GM13976 (cell line): ENCODE results near the gene ZSCAN10.

ENCODE experiments used
- DNase-seq: peaks from one replicate; pipeline ENCODE4 v3.0.0; 2012; ENCODE audit warnings: low spot score
- in situ Hi-C: fragments of 300-500 bp; cut with MboI; formaldehyde crosslinking; loops from one replicate; pipeline ENCODE4 v1.12.0; 2022; ENCODE audit warnings: low sequenced_read_pairs, mixed read lengths, inconsistent platforms; ENCODE audit not compliant: unreplicated experiment
- TF ChIP-seq, protein P1 (sequence below): IDR thresholded peaks from 2 replicates; pipeline ENCODE4 v1.5.1; 2012; ENCODE audit warnings: borderline replicate concordance, mild to moderate bottlenecking; ENCODE audit not compliant: insufficient read depth; ENCODE audit errors: extremely low read depth, missing control alignments, control extremely low read depth

The ZSCAN10 gene

DNA sequence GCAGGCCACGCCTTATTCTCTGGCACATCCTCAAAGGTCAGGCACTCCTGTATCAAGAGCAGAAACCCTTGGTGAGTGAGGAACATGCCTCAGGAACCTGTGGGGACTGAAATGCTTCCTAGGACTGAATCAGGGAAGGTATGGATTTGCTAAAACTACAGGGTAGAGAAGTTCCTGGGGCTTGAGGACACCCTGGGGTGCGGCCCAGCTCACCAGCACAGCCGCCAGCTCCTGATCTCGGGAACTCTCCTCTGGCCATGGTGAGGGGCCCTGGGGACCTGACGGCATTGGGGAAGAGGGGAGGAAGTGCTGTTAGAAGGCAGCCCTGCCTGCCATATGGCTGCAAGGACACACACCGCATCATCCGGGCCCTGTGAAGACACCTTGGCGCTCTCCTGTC, 7.5 kb downstream of the ZSCAN10 start:
- TF ChIP-seq, protein P1, sequence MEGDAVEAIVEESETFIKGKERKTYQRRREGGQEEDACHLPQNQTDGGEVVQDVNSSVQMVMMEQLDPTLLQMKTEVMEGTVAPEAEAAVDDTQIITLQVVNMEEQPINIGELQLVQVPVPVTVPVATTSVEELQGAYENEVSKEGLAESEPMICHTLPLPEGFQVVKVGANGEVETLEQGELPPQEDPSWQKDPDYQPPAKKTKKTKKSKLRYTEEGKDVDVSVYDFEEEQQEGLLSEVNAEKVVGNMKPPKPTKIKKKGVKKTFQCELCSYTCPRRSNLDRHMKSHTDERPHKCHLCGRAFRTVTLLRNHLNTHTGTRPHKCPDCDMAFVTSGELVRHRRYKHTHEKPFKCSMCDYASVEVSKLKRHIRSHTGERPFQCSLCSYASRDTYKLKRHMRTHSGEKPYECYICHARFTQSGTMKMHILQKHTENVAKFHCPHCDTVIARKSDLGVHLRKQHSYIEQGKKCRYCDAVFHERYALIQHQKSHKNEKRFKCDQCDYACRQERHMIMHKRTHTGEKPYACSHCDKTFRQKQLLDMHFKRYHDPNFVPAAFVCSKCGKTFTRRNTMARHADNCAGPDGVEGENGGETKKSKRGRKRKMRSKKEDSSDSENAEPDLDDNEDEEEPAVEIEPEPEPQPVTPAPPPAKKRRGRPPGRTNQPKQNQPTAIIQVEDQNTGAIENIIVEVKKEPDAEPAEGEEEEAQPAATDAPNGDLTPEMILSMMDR = no peak
- in situ Hi-C loops = no loop called here
- DNase-seq = no peak

DNA sequence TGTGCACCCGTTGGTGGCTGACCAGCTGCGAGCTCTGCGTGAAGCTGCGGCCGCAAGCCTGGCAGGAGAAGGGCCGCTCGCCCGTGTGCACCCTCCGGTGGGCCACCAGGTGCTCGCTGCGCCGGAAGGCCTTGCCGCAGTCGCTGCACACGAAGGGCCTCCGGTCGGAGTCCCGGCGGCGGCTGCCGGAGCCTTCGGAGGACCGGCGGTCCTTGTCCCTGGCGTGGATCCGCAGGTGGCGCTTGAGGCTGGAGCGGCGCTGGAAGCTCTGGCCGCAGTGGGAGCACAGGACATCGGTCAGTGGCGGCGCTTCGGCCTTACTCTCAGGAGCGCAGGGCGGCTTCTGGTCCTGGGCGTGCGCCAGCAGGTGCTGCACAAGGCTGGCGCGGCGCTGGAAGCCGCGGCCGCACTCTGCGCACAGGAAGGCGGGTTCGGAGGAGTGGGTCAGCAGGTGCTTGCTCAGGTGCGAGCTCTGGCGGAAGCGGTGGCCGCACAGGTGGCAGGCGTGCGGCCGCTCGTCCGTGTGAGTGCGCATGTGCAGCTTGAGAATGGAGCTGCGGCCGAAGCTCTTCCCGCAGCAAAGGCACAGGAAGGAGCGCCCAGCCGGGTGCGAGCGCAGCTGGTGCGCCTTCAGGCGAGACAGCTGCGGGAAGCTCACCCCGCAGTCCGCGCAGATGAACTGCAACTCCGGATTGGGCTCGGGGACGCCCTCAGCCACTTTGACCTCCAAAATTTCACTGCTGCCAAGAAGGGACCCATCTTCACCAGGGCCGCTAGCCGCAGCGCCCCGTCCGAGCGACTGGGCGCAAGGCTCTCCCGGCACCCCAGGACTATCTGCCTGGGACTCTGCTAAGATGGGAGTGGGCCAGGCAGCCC, 9.1 kb downstream of the ZSCAN10 start:
- DNase-seq = no peak
- TF ChIP-seq, protein P1 = no peak
- in situ Hi-C loops = no loop called here

DNA sequence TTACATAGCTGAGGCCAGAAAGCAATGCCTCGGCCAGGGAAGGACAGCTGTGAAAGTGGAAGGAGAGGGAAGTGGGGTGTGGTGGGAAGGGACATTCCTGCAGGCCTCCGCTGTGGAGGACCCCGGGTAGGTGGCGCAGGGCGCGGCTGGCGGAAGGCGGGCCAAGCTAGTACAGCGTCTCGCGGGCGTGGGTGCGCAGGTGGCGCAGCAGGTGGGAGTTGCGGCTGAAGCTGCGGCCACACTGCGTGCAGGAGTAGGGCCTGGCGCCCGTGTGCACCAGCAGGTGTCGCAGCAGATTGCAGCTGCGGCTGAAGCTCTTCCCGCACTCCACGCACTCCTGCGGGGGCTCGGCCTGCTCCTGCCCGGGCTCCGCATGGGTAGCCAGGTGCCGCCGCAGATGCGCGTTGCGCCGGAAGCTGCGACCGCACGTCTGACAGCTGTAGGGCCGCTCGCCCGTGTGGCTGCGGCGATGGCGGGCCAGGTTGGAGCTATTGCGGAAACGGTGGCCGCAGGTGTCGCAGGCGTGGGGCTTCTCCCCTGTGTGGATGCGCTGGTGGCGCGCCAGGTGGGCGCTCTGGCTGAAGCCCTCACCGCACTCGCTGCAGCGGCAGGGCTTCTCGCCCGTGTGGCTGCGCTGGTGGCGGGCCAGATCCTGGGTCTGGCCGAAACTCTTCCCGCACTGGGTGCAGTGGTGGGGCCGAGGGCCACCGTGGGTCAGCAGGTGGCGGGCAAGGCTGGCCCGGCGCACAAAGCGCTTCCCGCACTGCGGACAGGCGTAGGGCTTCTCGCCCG, 10.0 kb downstream of the ZSCAN10 start:
- no peak for DNase-seq
- TF ChIP-seq, protein P1 = no peak
- in situ Hi-C loops = no loop called here

DNA sequence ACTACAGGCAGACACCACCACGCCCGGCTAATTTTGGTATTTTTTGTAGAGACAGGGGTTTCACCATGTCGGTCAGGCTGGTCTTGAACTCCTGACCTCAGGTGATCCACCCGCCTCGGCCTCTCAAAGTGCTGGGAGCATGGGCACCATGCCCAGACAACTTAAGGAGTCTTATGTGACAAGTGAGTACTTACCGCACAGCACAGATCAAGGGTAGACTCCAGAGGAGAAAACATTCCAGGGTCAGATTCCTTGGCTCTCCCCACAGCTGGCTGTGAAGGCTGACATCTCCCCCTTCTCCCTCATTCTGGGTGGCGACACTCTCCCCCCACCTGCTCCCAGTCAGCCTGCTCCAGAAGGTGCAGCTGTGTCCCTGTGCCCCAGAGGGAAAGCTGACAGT, 10.6 kb downstream of the ZSCAN10 start:
- DNase-seq = no peak
- TF ChIP-seq, protein P1 = no peak
- in situ Hi-C loops = no loop called here

DNA sequence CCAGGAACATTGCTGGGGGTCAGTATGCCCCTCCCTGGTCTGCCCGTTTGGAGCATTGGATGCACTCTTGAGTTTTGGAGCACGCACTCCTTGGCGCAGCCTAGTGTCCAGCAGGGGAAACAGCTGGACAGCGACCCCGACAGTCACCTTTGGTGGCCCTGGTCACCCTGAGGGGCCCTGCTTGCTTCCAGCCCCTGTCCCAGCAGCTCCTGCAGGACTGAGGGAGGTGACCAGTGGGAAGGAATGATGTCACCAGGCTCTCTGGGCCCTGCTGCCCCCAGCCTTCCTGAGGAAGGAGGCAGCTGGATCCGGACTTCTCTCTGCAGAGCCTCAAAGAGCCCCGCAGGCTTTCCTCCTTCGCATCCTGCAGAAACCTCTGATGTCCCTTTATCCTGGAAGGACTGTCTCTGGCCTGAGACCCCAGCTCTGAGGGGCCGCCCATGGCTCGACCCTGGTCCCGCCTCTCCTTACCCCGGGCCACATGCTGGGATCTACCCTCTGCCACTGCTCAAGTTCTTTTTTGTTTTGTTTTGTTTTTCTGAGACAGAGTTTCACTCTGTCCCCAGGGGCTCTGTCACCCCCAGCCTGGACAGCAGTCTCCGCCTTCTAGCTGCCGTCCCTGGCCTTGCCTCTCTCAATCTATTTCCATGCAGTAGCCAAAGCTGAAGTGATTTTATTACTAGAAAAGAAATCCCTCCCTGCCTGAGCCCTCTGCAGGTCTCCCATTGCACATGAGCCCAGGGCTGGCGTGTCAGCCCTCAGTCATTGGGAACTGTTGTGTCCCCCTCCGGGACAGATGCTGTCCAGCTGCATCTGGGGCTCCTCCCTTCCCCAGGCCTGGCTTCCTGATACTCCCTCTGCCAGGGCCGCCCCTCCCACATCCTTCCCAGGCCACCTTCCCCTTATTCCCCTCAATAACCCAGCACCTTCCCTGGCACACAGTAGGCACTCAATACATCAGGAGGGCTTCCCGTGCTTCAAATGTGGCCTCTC, 11.6 kb downstream of the ZSCAN10 start:
- in situ Hi-C loops = no loop called here
- DNase-seq = peak; percentile 51
- TF ChIP-seq, protein P1 = peak; percentile 32
